ENCODE data around the gene ACOT12. TPM values are rescaled to one million over a fixed set of nuclear protein-coding genes. Genes with fewer than 3 reads are reported as not detected.

Gene ACOT12
- total RNA-seq, 1 donor from 2014 or later = not detected

GRCh38 chr5:81354093-81354492, 39.8 kb downstream of the ACOT12 start:
- H3K4me1 Mint-ChIP-seq (ENCODE audit: unreplicated experiment) = peaks cover 6% of the 10 kb centered on the region
- no peak for DNase-seq (ENCODE audit: low spot score)
- no peaks in the 10 kb centered on the region for H3K36me3 Mint-ChIP-seq (ENCODE audit: low read depth, unreplicated experiment)
- H3K9me3 Mint-ChIP-seq (ENCODE audit: unreplicated experiment) = no peaks in the 10 kb centered on the region
- peaks cover 1% of the 10 kb centered on the region for H3K27me3 Mint-ChIP-seq (ENCODE audit: unreplicated experiment)
- no peak overlapping the region for H3K4me3 Mint-ChIP-seq (ENCODE audit: unreplicated experiment)
- no peak overlapping the region for H3K27ac Mint-ChIP-seq (ENCODE audit: unreplicated experiment)
- TF ChIP-seq CTCF (IDR thresholded peaks at IDR 0.05; ENCODE audit: unreplicated experiment) = no peak

GRCh38 chr5:81353189-81353588, 40.7 kb downstream of the ACOT12 start:
- Mint-ChIP-seq H3K9me3 (ENCODE audit: unreplicated experiment) (no peaks in the 10 kb centered on the region), H3K4me3 (ENCODE audit: unreplicated experiment) (no peak overlapping the region), H3K4me1 (ENCODE audit: unreplicated experiment) (peaks cover 7% of the 10 kb centered on the region), H3K27ac (ENCODE audit: unreplicated experiment) (no peak overlapping the region), H3K27me3 (ENCODE audit: unreplicated experiment) (peaks cover 1% of the 10 kb centered on the region), H3K36me3 (ENCODE audit: low read depth, unreplicated experiment) (no peaks in the 10 kb centered on the region)
- DNase-seq (ENCODE audit: low spot score) = no peak
- TF ChIP-seq CTCF (IDR thresholded peaks at IDR 0.05; ENCODE audit: unreplicated experiment) = no peak

GRCh38 chr5:81350507-81350906, 43.4 kb downstream of the ACOT12 start:
- no peak for DNase-seq (ENCODE audit: low spot score)
- peaks cover 1% of the 10 kb centered on the region for H3K27me3 Mint-ChIP-seq (ENCODE audit: unreplicated experiment)
- H3K4me3 Mint-ChIP-seq (ENCODE audit: unreplicated experiment) = no peak overlapping the region
- H3K4me1 Mint-ChIP-seq (ENCODE audit: unreplicated experiment) = peaks cover 10% of the 10 kb centered on the region
- H3K27ac Mint-ChIP-seq (ENCODE audit: unreplicated experiment) = no peak overlapping the region
- no peaks in the 10 kb centered on the region for H3K36me3 Mint-ChIP-seq (ENCODE audit: low read depth, unreplicated experiment)
- TF ChIP-seq CTCF (IDR thresholded peaks at IDR 0.05; ENCODE audit: unreplicated experiment) = no peak
- H3K9me3 Mint-ChIP-seq (ENCODE audit: unreplicated experiment) = no peaks in the 10 kb centered on the region

GRCh38 chr5:81349161-81349560, 44.8 kb downstream of the ACOT12 start:
- Mint-ChIP-seq H3K4me3 (ENCODE audit: unreplicated experiment) (no peak overlapping the region), H3K27ac (ENCODE audit: unreplicated experiment) (no peak overlapping the region), H3K9me3 (ENCODE audit: unreplicated experiment) (no peaks in the 10 kb centered on the region), H3K27me3 (ENCODE audit: unreplicated experiment) (peaks cover 1% of the 10 kb centered on the region), H3K36me3 (ENCODE audit: low read depth, unreplicated experiment) (no peaks in the 10 kb centered on the region), H3K4me1 (ENCODE audit: unreplicated experiment) (peaks cover 10% of the 10 kb centered on the region)
- no peak for DNase-seq (ENCODE audit: low spot score)
- no peak for TF ChIP-seq CTCF (IDR thresholded peaks at IDR 0.05; ENCODE audit: unreplicated experiment)

GRCh38 chr5:81345411-81346003, 48.4 kb downstream of the ACOT12 start:
- H3K27me3 Mint-ChIP-seq (ENCODE audit: unreplicated experiment) = peaks cover 1% of the 10 kb centered on the region

More at GRCh38 chr5:81345411-81346003, 48.4 kb downstream of the ACOT12 start:
- Mint-ChIP-seq H3K4me3 (ENCODE audit: unreplicated experiment) (no peak overlapping the region), H3K4me1 (ENCODE audit: unreplicated experiment) (peaks cover 10% of the 10 kb centered on the region), H3K9me3 (ENCODE audit: unreplicated experiment) (no peaks in the 10 kb centered on the region), H3K27ac (ENCODE audit: unreplicated experiment) (no peak overlapping the region), H3K36me3 (ENCODE audit: low read depth, unreplicated experiment) (no peaks in the 10 kb centered on the region)
- no peak for DNase-seq (ENCODE audit: low spot score)
- TF ChIP-seq CTCF (IDR thresholded peaks at IDR 0.05; ENCODE audit: unreplicated experiment) = peak; percentile 62
